AG10803 (cell line): ENCODE measurements around the gene CREB3.

Source experiments
- DNase-seq: peaks from one replicate; pipeline ENCODE4 v3.0.0; 2010; ENCODE audit warnings: low read depth
- H3K4me3 ChIP-seq: 2 replicates; pipeline ENCODE4 v1.5.1; 2011; ENCODE audit warnings: mild to moderate bottlenecking, low read length, control low read depth
- TF ChIP-seq, protein P1 (sequence below): conservative IDR thresholded peaks from 2 replicates; pipeline ENCODE4 v1.5.1; 2011; ENCODE audit warnings: mild to moderate bottlenecking, low read length, control low read depth, inconsistent platforms

CREB3 gene

DNA sequence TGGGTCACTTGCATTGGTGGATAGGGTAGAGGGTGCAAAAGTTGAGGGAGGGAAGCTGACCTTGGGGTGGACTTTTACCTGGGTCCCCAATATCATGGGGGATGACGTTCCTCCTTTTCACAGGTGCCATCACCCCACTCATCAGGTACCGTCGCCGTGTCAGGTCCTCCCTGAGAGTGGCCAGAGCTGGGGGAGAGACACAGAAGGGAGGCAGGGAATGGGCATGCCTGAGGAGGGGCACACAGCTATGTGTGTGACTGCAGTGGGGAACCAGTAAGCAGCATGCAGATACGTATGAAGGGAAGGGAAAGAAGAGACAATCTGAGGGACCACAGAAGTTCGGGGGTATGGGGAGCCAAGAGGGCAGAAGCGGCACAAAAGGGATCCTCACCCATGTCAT lies 6.5 kb downstream of the CREB3 start:
- H3K4me3 ChIP-seq, result no peak overlapping the region
- TF ChIP-seq, protein P1, sequence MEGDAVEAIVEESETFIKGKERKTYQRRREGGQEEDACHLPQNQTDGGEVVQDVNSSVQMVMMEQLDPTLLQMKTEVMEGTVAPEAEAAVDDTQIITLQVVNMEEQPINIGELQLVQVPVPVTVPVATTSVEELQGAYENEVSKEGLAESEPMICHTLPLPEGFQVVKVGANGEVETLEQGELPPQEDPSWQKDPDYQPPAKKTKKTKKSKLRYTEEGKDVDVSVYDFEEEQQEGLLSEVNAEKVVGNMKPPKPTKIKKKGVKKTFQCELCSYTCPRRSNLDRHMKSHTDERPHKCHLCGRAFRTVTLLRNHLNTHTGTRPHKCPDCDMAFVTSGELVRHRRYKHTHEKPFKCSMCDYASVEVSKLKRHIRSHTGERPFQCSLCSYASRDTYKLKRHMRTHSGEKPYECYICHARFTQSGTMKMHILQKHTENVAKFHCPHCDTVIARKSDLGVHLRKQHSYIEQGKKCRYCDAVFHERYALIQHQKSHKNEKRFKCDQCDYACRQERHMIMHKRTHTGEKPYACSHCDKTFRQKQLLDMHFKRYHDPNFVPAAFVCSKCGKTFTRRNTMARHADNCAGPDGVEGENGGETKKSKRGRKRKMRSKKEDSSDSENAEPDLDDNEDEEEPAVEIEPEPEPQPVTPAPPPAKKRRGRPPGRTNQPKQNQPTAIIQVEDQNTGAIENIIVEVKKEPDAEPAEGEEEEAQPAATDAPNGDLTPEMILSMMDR, result no peak
- no peak for DNase-seq

- TF ChIP-seq, protein P1, result no peak
- DNase-seq, result no peak
- H3K4me3 ChIP-seq, result no peak overlapping the region
These were observed 7.8 kb downstream of the CREB3 start for GRCh38 chr9:35740243-35740642.

DNA sequence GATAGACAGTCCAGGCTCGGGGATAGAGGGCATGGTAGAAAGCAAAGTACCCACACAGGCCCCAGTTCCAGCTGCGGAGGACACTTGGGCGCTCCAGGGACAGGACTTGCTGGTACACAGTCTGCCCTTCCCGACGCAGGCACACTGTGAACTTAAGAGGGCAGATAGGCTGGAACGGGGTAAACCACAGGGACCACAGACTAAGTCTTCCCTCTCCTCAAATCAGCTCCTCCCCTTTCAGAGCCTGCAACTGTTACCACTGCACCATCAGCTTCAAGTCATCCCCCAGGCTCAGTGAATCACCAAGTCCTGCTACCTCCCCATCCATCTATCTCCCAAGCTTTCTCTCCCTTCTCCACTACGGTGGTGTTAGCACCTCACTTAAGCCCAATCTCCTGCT lies 9.3 kb downstream of the CREB3 start:
- DNase-seq, result no peak
- no peak overlapping the region for H3K4me3 ChIP-seq
- TF ChIP-seq, protein P1, result no peak

DNA sequence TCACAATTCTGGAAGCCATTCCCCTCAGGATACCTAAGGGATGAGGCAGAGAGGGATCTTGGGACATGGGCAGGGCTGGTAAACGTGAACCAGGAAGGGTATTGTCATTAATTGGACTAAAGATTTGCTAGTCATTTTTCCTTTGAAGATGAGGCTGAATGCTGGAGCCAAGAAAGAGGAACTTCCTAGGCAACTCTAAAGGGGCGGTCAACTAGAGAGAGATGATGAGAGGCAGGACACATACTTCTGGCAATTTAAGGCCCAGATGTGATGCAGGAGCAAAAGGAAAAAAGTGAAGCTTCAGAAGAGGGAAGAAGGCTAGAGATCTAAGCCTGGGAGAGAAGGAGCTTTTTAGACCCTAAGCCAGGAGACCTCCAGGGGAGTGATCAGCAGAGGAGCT lies 11.0 kb downstream of the CREB3 start:
- DNase-seq, result no peak
- TF ChIP-seq, protein P1, result no peak
- no peak overlapping the region for H3K4me3 ChIP-seq

DNA sequence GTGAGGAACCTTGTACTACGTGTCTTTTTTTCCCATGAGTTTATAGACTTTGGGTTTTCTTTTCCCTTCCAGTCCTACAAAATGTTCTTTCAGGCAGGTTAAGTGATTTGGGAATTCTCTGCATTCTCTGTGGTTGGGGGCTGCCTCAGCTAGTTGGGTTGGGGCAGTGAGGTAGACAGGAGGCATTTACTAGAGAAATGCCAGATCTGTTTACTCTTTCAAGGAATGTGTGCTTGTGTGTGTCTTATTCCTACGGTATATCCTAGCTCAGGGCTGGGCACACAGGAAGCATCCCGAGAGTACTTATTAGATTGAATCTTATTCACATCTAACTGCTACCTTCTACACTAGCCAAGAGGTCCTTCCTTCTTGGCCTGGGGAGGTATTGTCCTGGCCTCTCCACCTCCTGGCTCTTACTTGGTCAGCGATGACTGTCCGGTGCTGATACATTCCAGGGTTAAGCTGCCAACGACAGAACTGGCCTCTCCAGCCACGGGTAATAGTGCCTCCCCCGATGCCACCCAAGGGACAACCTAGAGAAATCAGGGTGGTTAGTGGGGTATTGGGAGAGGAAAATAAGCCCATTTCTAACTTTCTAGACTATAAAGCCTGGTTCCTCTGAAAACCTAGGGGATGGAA lies 11.5 kb downstream of the CREB3 start:
- no peak for DNase-seq
- TF ChIP-seq, protein P1, result no peak
- H3K4me3 ChIP-seq, result no peak overlapping the region

DNA sequence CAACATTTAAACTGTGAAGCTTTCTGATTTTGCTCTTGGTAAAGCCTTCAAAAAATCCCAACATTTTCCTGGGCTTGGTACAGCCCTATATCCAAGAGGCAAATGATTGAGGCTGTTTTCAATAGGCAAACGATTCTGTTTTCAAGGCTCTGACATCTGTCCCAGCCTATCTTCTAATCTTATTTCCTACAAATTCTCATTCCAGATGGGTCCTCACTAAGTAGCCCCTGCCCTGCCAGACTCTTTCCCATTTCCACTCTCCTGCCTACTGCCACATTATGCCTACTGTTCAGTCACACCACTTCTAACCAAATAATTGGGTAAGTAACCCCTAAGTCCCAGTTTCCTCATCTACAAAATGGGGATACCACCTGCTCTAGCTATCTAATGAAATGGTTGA lies 13.1 kb downstream of the CREB3 start:
- TF ChIP-seq, protein P1, result no peak
- DNase-seq, result no peak
- H3K4me3 ChIP-seq, result no peak overlapping the region

DNA sequence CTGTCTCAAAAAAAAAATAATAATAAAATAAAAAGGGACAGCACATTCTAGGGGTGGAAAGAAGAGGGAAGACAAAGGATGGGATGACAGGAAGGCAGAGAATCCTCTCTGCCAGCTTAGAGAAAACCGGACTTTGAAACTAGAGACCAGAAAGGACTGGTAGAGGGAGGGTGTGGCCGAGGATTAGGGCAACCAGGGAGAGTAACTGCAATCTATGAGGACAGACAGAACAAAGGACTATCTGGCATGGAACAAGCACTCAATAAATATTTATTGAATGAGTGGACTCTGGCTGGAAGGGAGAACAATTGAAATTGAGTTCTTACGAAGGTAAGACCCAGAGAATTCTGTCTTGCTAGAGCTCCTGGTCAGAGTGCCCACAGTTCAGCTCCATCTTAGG lies 14.1 kb downstream of the CREB3 start:
- DNase-seq, result no peak
- TF ChIP-seq, protein P1, result no peak
- peak overlapping the region; percentile 86 for H3K4me3 ChIP-seq
